Hepatocyte (in vitro differentiated cells): Measurements from ENCODE around the gene SCG3. TPM values are rescaled to one million over a fixed set of nuclear protein-coding genes. Genes with fewer than 3 reads are reported as not detected.
A peak's percentile ranks its signal among the peaks of the same experiment; 100 is the strongest.

Source experiments
- DNase-seq: peaks from one replicate; pipeline ENCODE4 v3.0.0-alpha.2; 2016; ENCODE audit warnings: low spot score
- H2AFZ ChIP-seq: fragments of 200-600 bp; sonication (generic); 2 replicates; pipeline ENCODE4 v1.6.0; 2016; ENCODE audit warnings: antibody characterized with exemption, mild to moderate bottlenecking
- H3K27ac ChIP-seq: fragments of 200-600 bp; sonication (generic); 2 replicates; pipeline ENCODE4 v1.5.1; 2016; ENCODE audit warnings: mild to moderate bottlenecking
- H3K27me3 ChIP-seq: fragments of 200-600 bp; sonication (generic); 2 replicates; pipeline ENCODE4 v1.6.1; 2016
- H3K36me3 ChIP-seq: fragments of 200-600 bp; sonication (generic); replicated peaks from 2 replicates; pipeline ENCODE4 v1.5.1; 2016; ENCODE audit warnings: low read depth; ENCODE audit not compliant: insufficient read depth
- H3K4me1 ChIP-seq: fragments of 200-600 bp; sonication (generic); 2 replicates; pipeline ENCODE4 v1.5.1; 2016; ENCODE audit warnings: mild to moderate bottlenecking, moderate library complexity; ENCODE audit not compliant: insufficient read depth
- H3K4me2 ChIP-seq: fragments of 200-600 bp; sonication (generic); 2 replicates; pipeline ENCODE4 v1.6.0; 2016
- H3K4me3 ChIP-seq: fragments of 200-600 bp; sonication (generic); 2 replicates; pipeline ENCODE4 v1.5.1; 2016; ENCODE audit warnings: mild to moderate bottlenecking
- H3K79me2 ChIP-seq: fragments of 200-600 bp; sonication (generic); 2 replicates; pipeline ENCODE4 v1.6.0; 2017; ENCODE audit warnings: mild to moderate bottlenecking
- H3K9me2 ChIP-seq: fragments of 200-600 bp; sonication (generic); replicated peaks from 2 replicates; pipeline ENCODE4 v1.6.0; 2017; ENCODE audit warnings: mild to moderate bottlenecking; ENCODE audit not compliant: insufficient read depth
- H3K9me3 ChIP-seq: fragments of 200-600 bp; sonication (generic); 2 replicates; pipeline ENCODE4 v1.5.1; 2016; ENCODE audit warnings: low read depth, mild to moderate bottlenecking
- H4K20me1 ChIP-seq: fragments of 200-600 bp; sonication (generic); 2 replicates; pipeline ENCODE4 v1.6.0; 2016; ENCODE audit warnings: mild to moderate bottlenecking; ENCODE audit not compliant: insufficient read depth, poor library complexity, severe bottlenecking
- CTCF ChIP-seq: fragments of 200-600 bp; sonication (generic); IDR thresholded peaks from 2 replicates; pipeline ENCODE4 v1.5.1; 2016; ENCODE audit warnings: antibody characterized with exemption, mild to moderate bottlenecking; ENCODE audit not compliant: poor library complexity
- EZH2 ChIP-seq: fragments of 200-600 bp; sonication (generic); IDR thresholded peaks from 2 replicates; pipeline ENCODE4 v1.6.1; 2016; ENCODE audit warnings: antibody characterized with exemption, mild to moderate bottlenecking, borderline replicate concordance
- EZH2phosphoT487 ChIP-seq: fragments of 200-600 bp; sonication (generic); IDR thresholded peaks from one replicate; pipeline ENCODE4 v1.6.1; 2018; ENCODE audit warnings: antibody characterized with exemption, mild to moderate bottlenecking, low read depth, moderate library complexity; ENCODE audit not compliant: unreplicated experiment, severe bottlenecking
- WGBS: methylation state at CpG from one replicate; pipeline ENCODE4 v1.1.6; 2016; ENCODE audit warnings: low lambda C conversion rate; ENCODE audit errors: missing lambda C conversion rate; 5-methylcytosine and 5-hydroxymethylcytosine counted together
- polyA plus RNA-seq: library from polyadenylated mRNA; unstranded; fragments of >200 nt; fragmentation: Nextera tagmentation; extraction: Ambion mirVana; gene quantifications from 2 replicates; pipeline ENCODE4 v1.2.1, GENCODE V29; 2016
- total RNA-seq: library from RNA; depleted of rRNA; stranded (reverse); fragments of >200 nt; gene quantifications from 2 replicates; pipeline ENCODE4 v1.2.3, GENCODE V29; 2014

SCG3 gene
- total and polyA plus RNA-seq, 2 experiments from 2014 or later, result 0.11 to 0.20 TPM

DNA sequence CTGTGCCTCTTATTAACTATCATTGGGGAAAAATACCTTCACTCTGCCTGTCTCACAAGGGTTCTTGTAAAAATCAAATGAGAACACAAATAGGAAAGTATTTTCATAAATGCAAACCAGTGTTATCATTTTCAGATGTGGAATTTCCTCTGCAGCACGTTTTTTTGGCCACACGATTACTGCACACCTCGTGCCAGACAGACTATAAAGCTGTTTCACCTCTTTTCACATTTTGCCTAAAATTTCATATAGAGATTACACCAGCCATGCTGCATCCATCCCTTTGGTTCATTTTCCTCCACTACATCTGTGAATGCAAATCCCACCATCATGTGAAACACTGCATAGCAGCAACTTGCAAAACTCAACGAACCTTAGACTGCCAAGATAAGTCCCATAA is 68.9 kb downstream of the SCG3 start:
- Histone ChIP-seq H3K4me1 (peaks cover 8% of the 10 kb centered on the region), H3K4me3 (no peak overlapping the region), H3K4me2 (no peak overlapping the region), H3K9me2 (no peaks in the 10 kb centered on the region), H3K27me3 (peaks cover 67% of the 10 kb centered on the region), H3K79me2 (peaks cover 6% of the 10 kb centered on the region), H2AFZ (no peak overlapping the region), H3K27ac (no peak overlapping the region), H3K36me3 (no peaks in the 10 kb centered on the region), H4K20me1 (no peaks in the 10 kb centered on the region), H3K9me3 (no peaks in the 10 kb centered on the region)
- DNase-seq, result no peak
- WGBS, result 76% methylated on average over 4 of the region's 4 CpGs
- TF ChIP-seq CTCF (no peak), EZH2phosphoT487 (no peak), EZH2 (no peak)

DNA sequence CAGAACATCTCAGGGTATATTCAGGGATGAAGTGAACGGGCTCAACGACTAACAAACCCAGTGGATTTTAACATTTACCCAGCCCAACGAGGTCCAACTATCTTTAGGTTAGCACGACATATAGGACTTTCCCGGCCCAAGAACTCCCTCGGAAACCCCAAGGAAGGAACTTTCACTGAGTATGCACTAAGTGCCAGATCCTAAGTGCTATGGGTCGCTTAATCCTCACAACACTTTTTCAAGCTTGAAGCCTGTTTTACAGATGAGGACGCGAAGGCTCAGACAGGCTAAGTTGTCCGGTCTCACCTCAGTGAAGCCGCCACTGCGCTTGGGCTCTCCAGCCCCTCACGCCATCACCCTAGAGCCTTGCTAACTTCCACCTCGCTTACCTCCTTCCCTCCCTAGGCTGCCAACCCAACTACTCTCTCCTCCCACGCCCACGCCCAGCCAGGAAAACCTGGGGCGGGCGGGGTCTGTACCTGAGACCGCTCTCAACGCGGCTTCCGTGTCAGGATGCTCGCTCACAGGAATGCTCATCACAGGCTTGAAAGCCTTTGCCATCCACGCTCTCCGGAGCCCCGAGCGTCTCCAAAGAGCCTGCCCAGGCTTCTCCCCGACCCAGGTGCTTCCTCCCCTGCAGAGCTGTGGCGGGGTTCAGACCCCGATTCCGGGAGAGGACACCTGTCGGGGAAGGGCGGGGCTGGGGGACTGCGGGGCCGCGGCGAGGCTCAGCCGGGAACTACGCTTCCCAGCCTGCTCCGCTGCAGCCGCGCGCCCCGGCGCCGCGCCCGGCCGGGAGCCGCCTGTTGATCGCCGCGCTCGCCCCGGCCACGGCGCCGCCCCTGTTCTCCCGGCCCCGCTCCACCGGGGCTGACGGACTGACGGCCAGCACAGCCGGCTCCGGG is 69.7 kb downstream of the SCG3 start, which contains the start of gene TMOD2:
TSS of gene TMOD2 (plus strand) at position 806 of the 905 bp plus-strand sequence. CDS start 14,845 bp downstream, outside the sequence.
- Histone ChIP-seq H3K9me2 (no peaks in the 10 kb centered on the region), H3K4me1 (peaks cover 8% of the 10 kb centered on the region), H3K4me3 (peak within 1 kb of the TSS; percentile 95), H3K27ac (no peak within 1 kb of the TSS), H3K79me2 (peaks cover 6% of the 10 kb centered on the region), H3K4me2 (peak within 1 kb of the TSS; percentile 93), H2AFZ (peak within 1 kb of the TSS; percentile 36), H3K36me3 (no peaks in the 10 kb centered on the region), H3K9me3 (no peaks in the 10 kb centered on the region), H3K27me3 (peaks cover 59% of the 10 kb centered on the region), H4K20me1 (no peaks in the 10 kb centered on the region)
- 12% methylated on average over 32 of the region's 65 CpGs for WGBS
- TF ChIP-seq EZH2phosphoT487 (no peak), CTCF (no peak), EZH2 (no peak)
- peak; percentile 71 for DNase-seq

GRCh38 chr15:51751697-51752683 is 70.7 kb downstream of the SCG3 start:
- peak overlapping the region; percentile 95 for H3K4me3 ChIP-seq
- H3K36me3 ChIP-seq, result no peaks in the 10 kb centered on the region
- H3K79me2 ChIP-seq, result peaks cover 6% of the 10 kb centered on the region
- WGBS, result 4% methylated on average over 43 of the region's 71 CpGs
- H3K4me1 ChIP-seq, result peaks cover 8% of the 10 kb centered on the region
- TF ChIP-seq CTCF (no peak), EZH2phosphoT487 (no peak), EZH2 (no peak)
- H3K27ac ChIP-seq, result no peak overlapping the region
- H3K27me3 ChIP-seq, result peaks cover 54% of the 10 kb centered on the region
- H2AFZ ChIP-seq, result peak overlapping the region; percentile 36
- no peaks in the 10 kb centered on the region for H3K9me3 ChIP-seq
- DNase-seq, result peak; percentile 48
- no peaks in the 10 kb centered on the region for H4K20me1 ChIP-seq
- H3K4me2 ChIP-seq, result peak overlapping the region; percentile 93
- H3K9me2 ChIP-seq, result no peaks in the 10 kb centered on the region
